Loucy (cell line): ENCODE data around the gene NHS.

ENCODE experiments used
- EZH2phosphoT487 ChIP-seq: fragments of 200-600 bp; IDR thresholded peaks from 2 replicates; pipeline ENCODE4 v1.6.1; 2018; ENCODE audit warnings: antibody characterized with exemption, mild to moderate bottlenecking, moderate library complexity, borderline replicate concordance
- TF ChIP-seq, protein P1 (sequence below): fragments of 200-600 bp; sonication (generic); conservative IDR thresholded peaks from 2 replicates; pipeline ENCODE4 v1.5.1; 2014; ENCODE audit warnings: mild to moderate bottlenecking, antibody characterized with exemption, low read length

- TF ChIP-seq, protein P1, sequence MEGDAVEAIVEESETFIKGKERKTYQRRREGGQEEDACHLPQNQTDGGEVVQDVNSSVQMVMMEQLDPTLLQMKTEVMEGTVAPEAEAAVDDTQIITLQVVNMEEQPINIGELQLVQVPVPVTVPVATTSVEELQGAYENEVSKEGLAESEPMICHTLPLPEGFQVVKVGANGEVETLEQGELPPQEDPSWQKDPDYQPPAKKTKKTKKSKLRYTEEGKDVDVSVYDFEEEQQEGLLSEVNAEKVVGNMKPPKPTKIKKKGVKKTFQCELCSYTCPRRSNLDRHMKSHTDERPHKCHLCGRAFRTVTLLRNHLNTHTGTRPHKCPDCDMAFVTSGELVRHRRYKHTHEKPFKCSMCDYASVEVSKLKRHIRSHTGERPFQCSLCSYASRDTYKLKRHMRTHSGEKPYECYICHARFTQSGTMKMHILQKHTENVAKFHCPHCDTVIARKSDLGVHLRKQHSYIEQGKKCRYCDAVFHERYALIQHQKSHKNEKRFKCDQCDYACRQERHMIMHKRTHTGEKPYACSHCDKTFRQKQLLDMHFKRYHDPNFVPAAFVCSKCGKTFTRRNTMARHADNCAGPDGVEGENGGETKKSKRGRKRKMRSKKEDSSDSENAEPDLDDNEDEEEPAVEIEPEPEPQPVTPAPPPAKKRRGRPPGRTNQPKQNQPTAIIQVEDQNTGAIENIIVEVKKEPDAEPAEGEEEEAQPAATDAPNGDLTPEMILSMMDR: no peak
- no peak for TF ChIP-seq EZH2phosphoT487
These were observed 312.6 kb downstream of the NHS start for GRCh38 chrX:17687648-17688047.
